Measurements from ENCODE around the gene HEPHL1. TPM values are rescaled to one million over a fixed set of nuclear protein-coding genes. Genes with fewer than 3 reads are reported as not detected.

Gene HEPHL1
- total RNA-seq, 3 donors from 2014 or later (not counting 1 experiment from before 2014, with no cell fraction given), result not detected

DNA sequence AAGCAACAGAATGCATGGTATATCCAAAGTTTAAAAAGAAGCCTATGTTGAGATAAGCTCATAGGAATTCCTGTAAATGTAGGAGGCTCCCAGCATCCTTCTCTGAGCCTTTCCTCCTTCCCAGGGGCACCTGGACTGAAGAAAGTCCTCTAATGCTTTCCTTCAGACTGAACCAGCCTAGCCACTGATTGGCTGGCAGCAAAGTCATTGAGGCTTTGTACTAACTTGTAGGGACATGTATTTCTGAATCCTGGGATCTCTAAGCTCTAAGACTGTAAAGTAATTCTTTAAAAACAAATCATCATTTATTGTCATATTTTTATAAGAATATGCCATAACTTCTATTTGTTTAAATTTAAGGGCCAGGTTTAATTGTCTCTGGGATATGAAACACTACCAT is 83.6 kb downstream of the HEPHL1 start:
- Mint-ChIP-seq H3K27ac (no peak overlapping the region), H3K36me3 (no peaks in the 10 kb centered on the region), H3K27me3 (ENCODE audit: low read depth in 2 of 2) (peaks cover 0 to 8% of the 10 kb centered on the region in 2 donors), H3K4me3 (no peak overlapping the region), H3K4me1 (no peaks in the 10 kb centered on the region), H3K9me3 (peaks cover 2 to 3% of the 10 kb centered on the region in 2 donors)
- H3K9me3 ChIP-seq (ENCODE audit: control insufficient read depth, insufficient read depth, low read length), result no peaks in the 10 kb centered on the region
- intact Hi-C loops (cut with micrococcal nuclease), result no loop called here
- ATAC-seq (no peak), DNase-seq (no peak)
- H3K27ac ChIP-seq (ENCODE audit: low read length), result no peak overlapping the region
- H3K36me3 ChIP-seq (ENCODE audit: control insufficient read depth, insufficient read depth, low read length), result no peaks in the 10 kb centered on the region
- H3K4me3 ChIP-seq (ENCODE audit: low read length), result no peak overlapping the region
- H3K4me1 ChIP-seq (ENCODE audit: control insufficient read depth, insufficient read depth, low read length), result no peaks in the 10 kb centered on the region
- TF ChIP-seq, protein P1, sequence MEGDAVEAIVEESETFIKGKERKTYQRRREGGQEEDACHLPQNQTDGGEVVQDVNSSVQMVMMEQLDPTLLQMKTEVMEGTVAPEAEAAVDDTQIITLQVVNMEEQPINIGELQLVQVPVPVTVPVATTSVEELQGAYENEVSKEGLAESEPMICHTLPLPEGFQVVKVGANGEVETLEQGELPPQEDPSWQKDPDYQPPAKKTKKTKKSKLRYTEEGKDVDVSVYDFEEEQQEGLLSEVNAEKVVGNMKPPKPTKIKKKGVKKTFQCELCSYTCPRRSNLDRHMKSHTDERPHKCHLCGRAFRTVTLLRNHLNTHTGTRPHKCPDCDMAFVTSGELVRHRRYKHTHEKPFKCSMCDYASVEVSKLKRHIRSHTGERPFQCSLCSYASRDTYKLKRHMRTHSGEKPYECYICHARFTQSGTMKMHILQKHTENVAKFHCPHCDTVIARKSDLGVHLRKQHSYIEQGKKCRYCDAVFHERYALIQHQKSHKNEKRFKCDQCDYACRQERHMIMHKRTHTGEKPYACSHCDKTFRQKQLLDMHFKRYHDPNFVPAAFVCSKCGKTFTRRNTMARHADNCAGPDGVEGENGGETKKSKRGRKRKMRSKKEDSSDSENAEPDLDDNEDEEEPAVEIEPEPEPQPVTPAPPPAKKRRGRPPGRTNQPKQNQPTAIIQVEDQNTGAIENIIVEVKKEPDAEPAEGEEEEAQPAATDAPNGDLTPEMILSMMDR (IDR thresholded peaks at IDR 0.05), result no peak
- no peaks in the 10 kb centered on the region for H3K27me3 ChIP-seq (ENCODE audit: control insufficient read depth, insufficient read depth, low read length)

DNA sequence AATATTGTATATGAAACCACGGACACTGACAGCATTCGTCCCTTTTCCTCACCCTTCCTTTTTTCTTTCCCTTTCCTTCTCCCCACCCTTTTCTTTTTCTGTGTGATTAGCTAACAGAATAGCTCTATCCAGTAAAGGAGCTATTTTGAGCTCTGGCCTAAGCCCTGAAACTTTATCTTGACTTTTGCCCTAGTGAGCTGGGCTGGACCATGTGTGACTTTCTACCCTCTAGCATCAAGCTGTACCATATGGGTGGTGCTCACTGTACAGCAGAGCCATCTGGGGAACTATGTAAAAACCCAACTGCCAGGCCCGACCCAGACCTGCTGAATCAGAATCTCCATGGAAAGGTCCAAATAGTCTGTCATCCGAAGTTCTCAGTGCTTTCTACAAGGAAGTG is 85.6 kb downstream of the HEPHL1 start:
- H3K4me1 ChIP-seq (ENCODE audit: control insufficient read depth, insufficient read depth, low read length), result no peaks in the 10 kb centered on the region
- no peak overlapping the region for H3K27ac ChIP-seq (ENCODE audit: low read length)
- DNase-seq, result no peak
- H3K36me3 ChIP-seq (ENCODE audit: control insufficient read depth, insufficient read depth, low read length), result no peaks in the 10 kb centered on the region
- H3K4me3 Mint-ChIP-seq, result no peak overlapping the region
- WGBS (ENCODE audit: insufficient coverage), result 90% methylated on average over 4 of the region's 4 CpGs
- no peak overlapping the region for H3K27ac Mint-ChIP-seq
- H3K27me3 ChIP-seq (ENCODE audit: control insufficient read depth, insufficient read depth, low read length), result no peaks in the 10 kb centered on the region
- intact Hi-C loops (cut with micrococcal nuclease), result no loop called here
- peaks cover 2 to 3% of the 10 kb centered on the region in 2 donors for H3K9me3 Mint-ChIP-seq
- no peak for ATAC-seq
- TF ChIP-seq, protein P1 (IDR thresholded peaks at IDR 0.05), result no peak
- H3K36me3 Mint-ChIP-seq, result no peaks in the 10 kb centered on the region
- peaks cover 2 to 19% of the 10 kb centered on the region in 2 donors for H3K27me3 Mint-ChIP-seq (ENCODE audit: low read depth in 2 of 2)
- no peaks in the 10 kb centered on the region for H3K9me3 ChIP-seq (ENCODE audit: control insufficient read depth, insufficient read depth, low read length)
- no peak overlapping the region for H3K4me3 ChIP-seq (ENCODE audit: low read length)
- no peaks in the 10 kb centered on the region for H3K4me1 Mint-ChIP-seq

DNA sequence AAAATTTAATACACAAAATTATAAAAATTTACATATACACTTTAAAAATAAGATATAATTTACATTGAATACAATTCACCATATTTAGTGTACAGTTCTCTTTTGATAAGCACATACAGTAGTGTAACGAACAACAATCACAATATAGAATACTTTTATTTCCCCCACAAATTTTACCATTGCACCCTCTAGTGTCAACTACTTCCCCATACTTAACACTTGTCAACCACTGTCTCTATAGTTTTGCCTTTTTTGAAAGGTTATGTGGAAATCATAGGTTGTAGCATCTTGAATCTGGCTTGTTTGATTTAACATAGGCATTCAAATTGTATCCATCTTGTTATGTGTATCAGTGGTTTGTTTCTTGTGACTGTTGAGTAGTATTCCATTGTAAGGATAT is 86.2 kb downstream of the HEPHL1 start:
- H3K4me1 ChIP-seq (ENCODE audit: control insufficient read depth, insufficient read depth, low read length), result no peaks in the 10 kb centered on the region
- H3K36me3 ChIP-seq (ENCODE audit: control insufficient read depth, insufficient read depth, low read length), result no peaks in the 10 kb centered on the region
- TF ChIP-seq, protein P1 (IDR thresholded peaks at IDR 0.05), result no peak
- H3K4me3 ChIP-seq (ENCODE audit: low read length), result no peak overlapping the region
- H3K9me3 Mint-ChIP-seq, result peaks cover 2 to 3% of the 10 kb centered on the region in 2 donors
- no peaks in the 10 kb centered on the region for H3K36me3 Mint-ChIP-seq
- DNase-seq, result no peak
- ATAC-seq, result no peak
- H3K27me3 Mint-ChIP-seq (ENCODE audit: low read depth in 2 of 2), result peaks cover 2 to 19% of the 10 kb centered on the region in 2 donors
- no peak overlapping the region for H3K4me3 Mint-ChIP-seq
- no peak overlapping the region for H3K27ac Mint-ChIP-seq
- H3K4me1 Mint-ChIP-seq, result no peaks in the 10 kb centered on the region
- no peak overlapping the region for H3K27ac ChIP-seq (ENCODE audit: low read length)
- no peaks in the 10 kb centered on the region for H3K27me3 ChIP-seq (ENCODE audit: control insufficient read depth, insufficient read depth, low read length)
- no peaks in the 10 kb centered on the region for H3K9me3 ChIP-seq (ENCODE audit: control insufficient read depth, insufficient read depth, low read length)
- intact Hi-C loops (cut with micrococcal nuclease), result no loop called here
- WGBS (ENCODE audit: insufficient coverage), result 100% methylated on average over 1 of the region's 1 CpG

DNA sequence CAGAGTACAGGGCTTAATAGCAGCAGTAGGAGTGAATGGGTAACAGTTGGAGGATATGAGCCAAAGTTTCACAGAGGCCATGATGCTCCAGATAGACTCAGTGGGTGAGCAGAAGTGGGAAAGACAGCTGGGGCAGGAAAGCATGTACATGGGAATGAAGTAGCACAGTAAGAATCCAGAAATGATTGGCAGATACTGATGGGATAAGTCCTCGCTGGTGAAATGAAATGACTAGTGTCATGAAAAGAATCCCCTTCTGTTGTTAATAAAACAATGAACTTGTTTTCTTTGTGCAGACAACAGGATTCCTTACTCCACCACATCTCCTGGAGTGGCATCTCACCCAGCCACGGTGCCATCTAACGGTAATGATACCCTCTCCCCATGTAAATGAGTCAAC is 90.1 kb downstream of the HEPHL1 start:
- H3K36me3 Mint-ChIP-seq, result no peaks in the 10 kb centered on the region
- Histone ChIP-seq H3K4me3 (ENCODE audit: low read length) (no peak overlapping the region), H3K27me3 (ENCODE audit: control insufficient read depth, insufficient read depth, low read length) (no peaks in the 10 kb centered on the region), H3K4me1 (ENCODE audit: control insufficient read depth, insufficient read depth, low read length) (no peaks in the 10 kb centered on the region), H3K36me3 (ENCODE audit: control insufficient read depth, insufficient read depth, low read length) (no peaks in the 10 kb centered on the region), H3K9me3 (ENCODE audit: control insufficient read depth, insufficient read depth, low read length) (no peaks in the 10 kb centered on the region), H3K27ac (ENCODE audit: low read length) (no peak overlapping the region)
- H3K27ac Mint-ChIP-seq, result no peak overlapping the region
- WGBS (ENCODE audit: insufficient coverage), result 91% methylated on average over 3 of the region's 3 CpGs
- no peaks in the 10 kb centered on the region for H3K4me1 Mint-ChIP-seq
- no peak for DNase-seq
- ATAC-seq, result no peak
- TF ChIP-seq, protein P1 (IDR thresholded peaks at IDR 0.05), result no peak
- intact Hi-C loops (cut with micrococcal nuclease), result no loop called here
- no peaks in the 10 kb centered on the region for H3K9me3 Mint-ChIP-seq
- H3K27me3 Mint-ChIP-seq (ENCODE audit: low read depth in 2 of 2), result peaks cover 11 to 14% of the 10 kb centered on the region in 2 donors
- H3K4me3 Mint-ChIP-seq, result no peak overlapping the region
